Activated T-cell treated with anti-CD3 and anti-CD28 coated beads, Interleukin-2, amount 50 U/mL, for 1 hour (primary cell): ENCODE data around the gene SPTBN4.
"Not testable (repeated sequence)": the region's sequence is repeated elsewhere in the genome, so short reads cannot be mapped to it uniquely, and the experiment has no call there.

Source experiments
- DNase-seq: peaks from one replicate; pipeline ENCODE4 v3.0.0-alpha.2; 2020

Gene SPTBN4

DNA sequence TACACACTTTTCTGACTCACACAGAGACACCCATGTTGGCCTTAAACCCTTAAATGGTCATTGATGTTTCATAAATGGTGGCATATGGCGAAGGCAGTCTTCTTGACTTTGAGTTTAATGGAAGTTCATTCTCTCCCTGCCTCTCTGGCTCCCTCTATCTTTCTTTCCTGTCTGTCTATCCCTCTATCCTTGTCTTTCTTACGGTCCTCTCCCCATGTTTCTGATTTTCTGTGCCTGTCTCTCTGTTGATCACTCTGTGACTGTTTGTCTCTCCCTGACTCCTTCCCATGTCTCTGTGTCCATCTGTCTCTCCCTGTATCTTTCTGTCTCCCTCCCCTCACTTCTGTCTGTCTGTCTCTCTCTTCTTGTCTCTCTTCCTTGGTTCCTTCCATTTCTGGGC lies 66.7 kb downstream of the SPTBN4 start:
- DNase-seq = no peak

GRCh38 chr19:40534148-40534547 lies 67.3 kb downstream of the SPTBN4 start:
- no peak for DNase-seq

DNA sequence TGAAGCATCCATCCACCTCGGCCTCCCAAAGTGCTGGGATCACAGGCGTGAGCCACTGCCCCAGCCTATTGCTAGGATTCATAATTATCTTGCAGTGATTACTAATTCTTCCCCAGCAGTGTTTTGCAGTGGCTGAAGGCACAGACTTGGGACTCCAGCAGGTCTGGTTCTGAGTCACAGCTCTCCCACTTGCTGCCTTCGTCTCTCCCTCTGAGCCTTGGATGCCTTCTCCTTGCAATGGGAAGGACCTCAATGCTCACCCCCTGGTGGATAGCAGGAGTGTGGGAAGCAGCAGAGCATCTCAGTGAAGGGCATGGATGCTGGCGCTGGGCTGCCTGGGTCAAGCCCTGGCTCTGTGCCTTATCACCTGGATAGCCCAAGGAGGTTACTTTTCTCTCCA lies 72.3 kb downstream of the SPTBN4 start:
- no peak for DNase-seq

GRCh38 chr19:40542202-40542859 lies 75.5 kb downstream of the SPTBN4 start:
- DNase-seq = no peak

GRCh38 chr19:40543029-40543597 lies 76.3 kb downstream of the SPTBN4 start:
- no peak for DNase-seq

- DNase-seq = not testable (repeated sequence)
Measured at GRCh38 chr19:40546153-40546841, 79.5 kb downstream of the SPTBN4 start.

- DNase-seq = not testable (repeated sequence)
Measured at GRCh38 chr19:40547190-40547589, 80.4 kb downstream of the SPTBN4 start.

GRCh38 chr19:40547836-40548235 lies 81.0 kb downstream of the SPTBN4 start:
- DNase-seq = no peak

DNA sequence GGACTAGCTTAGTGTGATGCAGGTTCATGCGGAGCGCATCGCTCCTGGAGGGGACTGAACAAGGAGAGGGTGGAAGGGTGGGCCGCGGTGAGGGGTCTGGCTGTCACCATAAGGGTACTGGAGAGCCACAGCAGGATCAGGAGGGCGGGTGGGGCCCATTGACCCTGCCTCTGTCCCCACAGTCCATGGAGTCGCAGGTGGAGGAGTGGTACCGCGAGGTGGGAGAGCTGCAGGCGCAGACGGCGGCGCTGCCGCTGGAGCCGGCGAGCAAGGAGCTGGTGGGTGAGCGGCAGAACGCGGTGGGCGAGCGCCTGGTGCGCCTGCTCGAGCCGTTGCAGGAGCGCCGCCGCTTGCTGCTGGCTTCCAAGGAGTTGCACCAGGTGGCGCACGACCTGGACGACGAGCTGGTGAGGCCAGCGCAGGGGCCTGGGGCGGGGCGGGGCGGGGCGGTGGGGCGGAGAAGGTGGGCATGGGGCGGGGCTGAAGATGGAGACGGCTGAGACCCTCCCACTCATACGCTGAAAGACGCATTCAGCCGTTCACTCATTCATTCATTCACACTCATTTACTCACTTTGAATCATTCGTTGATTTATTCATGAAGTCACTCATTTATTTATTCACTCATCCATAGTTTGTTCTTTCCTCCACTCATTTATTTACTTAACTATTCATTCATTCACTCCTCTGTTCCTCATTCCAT lies 82.4 kb downstream of the SPTBN4 start:
- peak; percentile 77 for DNase-seq

DNA sequence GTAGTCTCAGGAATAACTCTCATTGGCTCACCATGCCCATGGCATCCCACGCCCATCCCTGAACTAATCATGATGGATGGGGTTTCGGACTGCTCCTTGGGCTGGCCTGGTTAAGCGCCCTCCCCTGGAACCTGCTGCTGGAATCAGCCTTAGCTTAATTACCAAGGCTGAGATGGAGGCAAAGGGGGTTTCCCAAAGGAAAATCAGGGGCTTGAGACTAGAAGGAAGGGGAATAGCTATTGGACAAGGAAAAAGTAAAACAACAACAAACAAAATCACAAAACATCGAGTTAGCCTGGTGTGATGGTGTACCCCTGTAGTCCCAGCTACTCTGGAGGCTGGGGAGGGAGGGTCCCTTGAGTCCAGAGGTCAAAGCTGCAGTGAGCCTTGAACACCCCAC lies 84.2 kb downstream of the SPTBN4 start:
- DNase-seq = no peak

GRCh38 chr19:40552848-40553247 lies 86.0 kb downstream of the SPTBN4 start:
- DNase-seq = no peak

- no peak for DNase-seq
Measured at GRCh38 chr19:40553885-40554857, 87.4 kb downstream of the SPTBN4 start.

DNA sequence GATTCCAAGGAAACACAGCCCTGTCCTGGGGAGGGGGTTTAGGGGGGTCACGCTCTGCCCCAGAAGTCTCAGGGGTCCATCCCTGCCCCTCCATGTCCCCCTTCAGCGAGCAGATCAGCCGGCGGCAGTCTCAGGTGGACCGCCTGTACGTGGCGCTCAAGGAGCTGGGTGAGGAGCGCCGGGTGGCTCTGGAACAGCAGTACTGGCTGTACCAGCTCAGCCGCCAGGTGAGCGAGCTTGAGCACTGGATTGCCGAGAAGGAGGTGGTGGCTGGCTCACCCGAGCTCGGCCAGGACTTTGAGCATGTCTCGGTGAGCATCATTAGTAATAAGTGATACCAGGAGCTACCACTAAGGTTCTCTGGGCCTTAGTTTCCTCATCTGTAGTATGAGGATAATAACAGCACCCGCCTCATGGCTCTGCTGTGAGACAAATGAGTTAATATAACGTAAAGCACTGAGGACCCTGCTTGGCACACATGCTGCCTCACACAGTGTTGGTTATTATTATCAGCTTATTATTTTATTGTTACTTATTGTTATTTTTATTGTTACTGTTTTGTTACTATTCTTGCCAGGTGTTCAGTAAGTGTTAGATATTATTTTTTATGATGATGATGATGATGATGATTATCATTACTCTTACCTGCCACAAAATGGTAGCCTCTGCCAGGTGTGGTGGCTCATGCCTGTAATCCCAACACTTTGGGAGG lies 89.3 kb downstream of the SPTBN4 start:
- DNase-seq = no peak

DNA sequence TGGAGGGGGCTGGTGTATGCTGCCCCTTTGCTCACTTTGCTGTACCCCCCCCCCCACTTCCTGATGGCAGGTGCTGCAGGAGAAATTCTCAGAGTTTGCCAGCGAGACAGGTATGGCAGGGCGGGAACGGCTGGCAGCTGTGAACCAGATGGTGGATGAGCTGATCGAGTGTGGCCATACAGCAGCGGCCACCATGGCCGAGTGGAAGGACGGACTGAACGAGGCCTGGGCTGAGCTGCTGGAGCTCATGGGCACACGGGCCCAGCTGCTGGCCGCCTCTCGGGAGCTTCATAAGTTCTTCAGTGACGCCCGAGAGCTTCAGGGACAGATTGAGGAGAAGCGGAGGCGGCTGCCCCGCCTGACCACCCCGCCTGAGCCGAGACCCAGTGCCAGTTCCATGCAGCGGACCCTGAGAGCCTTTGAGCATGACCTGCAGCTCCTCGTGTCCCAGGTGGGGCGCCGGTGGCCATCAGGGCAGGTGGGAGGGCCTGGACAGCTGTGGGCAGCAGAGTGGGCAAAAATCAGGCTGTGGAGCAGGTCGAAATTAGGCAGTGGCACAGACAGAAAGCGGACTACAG lies 90.2 kb downstream of the SPTBN4 start:
- no peak for DNase-seq

GRCh38 chr19:40559394-40559793 lies 92.6 kb downstream of the SPTBN4 start:
- no peak for DNase-seq

DNA sequence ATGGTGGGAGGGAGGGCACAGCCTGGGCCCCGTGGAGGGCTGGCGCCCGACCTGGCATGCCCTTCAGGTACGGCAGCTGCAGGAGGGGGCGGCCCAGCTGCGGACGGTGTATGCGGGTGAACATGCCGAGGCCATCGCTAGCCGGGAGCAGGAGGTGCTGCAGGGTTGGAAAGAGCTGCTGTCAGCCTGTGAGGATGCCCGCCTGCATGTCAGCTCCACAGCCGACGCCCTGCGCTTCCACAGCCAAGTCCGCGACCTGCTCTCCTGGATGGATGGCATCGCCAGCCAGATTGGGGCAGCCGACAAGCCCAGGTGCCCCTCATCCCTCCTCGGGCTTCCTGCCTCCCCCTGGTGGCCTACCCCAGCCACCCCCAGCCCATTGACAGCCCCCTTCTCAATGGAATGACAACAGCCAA lies 93.3 kb downstream of the SPTBN4 start:
- no peak for DNase-seq

DNA sequence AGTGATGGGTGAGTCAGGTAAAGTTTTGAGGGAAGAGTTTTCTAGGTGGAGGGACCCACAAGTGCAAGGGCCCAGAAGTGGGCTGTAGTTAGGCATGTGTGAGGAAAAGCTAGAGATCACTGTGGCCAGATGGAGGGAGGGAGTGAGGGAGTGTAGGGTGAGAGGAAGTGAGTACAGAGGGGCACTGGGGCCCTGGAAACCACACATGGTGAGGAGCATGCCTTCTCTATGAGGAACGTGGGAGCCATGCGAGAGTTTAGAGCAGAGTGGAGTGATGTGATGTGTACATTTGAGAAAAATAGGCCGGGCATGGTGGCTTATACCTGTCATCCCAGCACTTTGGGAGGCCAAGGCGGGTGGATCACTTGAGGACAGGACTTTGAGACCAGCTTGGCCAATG lies 95.1 kb downstream of the SPTBN4 start:
- DNase-seq = no peak

GRCh38 chr19:40564535-40564934 lies 97.7 kb downstream of the SPTBN4 start:
- DNase-seq = not testable (repeated sequence)

DNA sequence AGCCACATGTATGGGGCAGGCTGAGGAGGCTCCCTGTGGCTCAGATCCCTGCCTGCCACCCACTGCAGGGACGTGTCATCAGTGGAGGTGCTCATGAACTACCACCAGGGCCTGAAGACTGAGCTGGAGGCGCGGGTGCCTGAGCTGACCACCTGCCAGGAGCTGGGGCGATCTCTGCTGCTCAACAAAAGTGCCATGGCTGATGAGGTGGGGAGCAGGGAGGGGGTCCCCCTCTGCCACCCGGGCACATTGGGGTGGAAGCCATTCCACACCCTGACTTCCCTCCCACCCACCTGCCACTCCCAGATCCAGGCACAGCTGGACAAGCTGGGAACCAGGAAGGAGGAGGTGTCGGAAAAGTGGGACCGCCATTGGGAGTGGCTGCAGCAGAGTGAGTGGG lies 98.6 kb downstream of the SPTBN4 start:
- no peak for DNase-seq

DNA sequence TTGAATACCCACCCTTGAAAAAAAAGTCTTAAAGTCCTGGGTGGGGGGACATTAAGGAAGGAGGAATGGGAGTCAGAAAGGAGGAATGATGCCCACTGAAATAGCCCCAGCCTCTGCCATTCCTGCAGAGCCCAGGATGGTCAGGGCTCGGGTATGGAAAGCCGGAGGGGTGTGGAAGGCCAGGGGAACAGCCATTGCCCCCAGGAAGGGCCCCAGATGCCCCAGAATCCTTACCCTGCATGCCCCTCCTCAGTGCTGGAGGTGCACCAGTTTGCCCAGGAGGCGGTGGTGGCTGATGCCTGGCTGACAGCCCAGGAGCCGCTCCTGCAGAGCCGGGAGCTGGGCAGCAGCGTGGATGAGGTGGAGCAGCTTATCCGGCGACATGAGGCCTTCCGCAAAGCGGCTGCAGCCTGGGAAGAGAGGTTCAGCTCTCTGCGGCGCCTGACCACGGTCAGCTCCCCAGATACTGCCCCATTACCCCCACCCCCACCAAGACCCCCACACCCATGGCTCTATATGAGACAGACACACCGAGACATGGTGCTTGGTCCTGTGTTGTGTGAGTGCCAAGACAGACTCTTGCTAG lies 99.2 kb downstream of the SPTBN4 start:
- DNase-seq = no peak
